Stimulated activated effector memory CD8-positive, alpha-beta T cell treated with anti-CD3 and anti-CD28 coated beads, Interleukin-12 subunit alpha, Interleukin-12 subunit beta, amount 100 ng/mL, for 72 hours (primary cell): ENCODE results near the gene SYNPO2.

Experiments
- ATAC-seq: fragments of 150-1000 bp; cut with Tn5 transposase; 2 replicates; pipeline ENCODE4 v1.10.0; 2021
- DNase-seq, 2 donors: peaks; one replicate each; pipeline ENCODE4 v3.0.0; 2021 to 2022; ENCODE audit warnings: low spot score in 2 of 2
- H3K27ac Mint-ChIP-seq: one replicate; pipeline ENCODE4 v1.8.0; 2022; ENCODE audit warnings: mild to moderate bottlenecking, mixed read lengths
- H3K36me3 Mint-ChIP-seq: one replicate; pipeline ENCODE4 v1.8.0; 2022; ENCODE audit warnings: mild to moderate bottlenecking, mixed read lengths
- H3K4me1 Mint-ChIP-seq: one replicate; pipeline ENCODE4 v1.8.0; 2022; ENCODE audit warnings: mixed read lengths
- H3K4me3 Mint-ChIP-seq: one replicate; pipeline ENCODE4 v1.8.0; 2022; ENCODE audit warnings: mild to moderate bottlenecking, mixed read lengths
- H3K9me3 Mint-ChIP-seq: one replicate; pipeline ENCODE4 v1.8.0; 2022; ENCODE audit warnings: mixed read lengths

Gene SYNPO2, protein sequence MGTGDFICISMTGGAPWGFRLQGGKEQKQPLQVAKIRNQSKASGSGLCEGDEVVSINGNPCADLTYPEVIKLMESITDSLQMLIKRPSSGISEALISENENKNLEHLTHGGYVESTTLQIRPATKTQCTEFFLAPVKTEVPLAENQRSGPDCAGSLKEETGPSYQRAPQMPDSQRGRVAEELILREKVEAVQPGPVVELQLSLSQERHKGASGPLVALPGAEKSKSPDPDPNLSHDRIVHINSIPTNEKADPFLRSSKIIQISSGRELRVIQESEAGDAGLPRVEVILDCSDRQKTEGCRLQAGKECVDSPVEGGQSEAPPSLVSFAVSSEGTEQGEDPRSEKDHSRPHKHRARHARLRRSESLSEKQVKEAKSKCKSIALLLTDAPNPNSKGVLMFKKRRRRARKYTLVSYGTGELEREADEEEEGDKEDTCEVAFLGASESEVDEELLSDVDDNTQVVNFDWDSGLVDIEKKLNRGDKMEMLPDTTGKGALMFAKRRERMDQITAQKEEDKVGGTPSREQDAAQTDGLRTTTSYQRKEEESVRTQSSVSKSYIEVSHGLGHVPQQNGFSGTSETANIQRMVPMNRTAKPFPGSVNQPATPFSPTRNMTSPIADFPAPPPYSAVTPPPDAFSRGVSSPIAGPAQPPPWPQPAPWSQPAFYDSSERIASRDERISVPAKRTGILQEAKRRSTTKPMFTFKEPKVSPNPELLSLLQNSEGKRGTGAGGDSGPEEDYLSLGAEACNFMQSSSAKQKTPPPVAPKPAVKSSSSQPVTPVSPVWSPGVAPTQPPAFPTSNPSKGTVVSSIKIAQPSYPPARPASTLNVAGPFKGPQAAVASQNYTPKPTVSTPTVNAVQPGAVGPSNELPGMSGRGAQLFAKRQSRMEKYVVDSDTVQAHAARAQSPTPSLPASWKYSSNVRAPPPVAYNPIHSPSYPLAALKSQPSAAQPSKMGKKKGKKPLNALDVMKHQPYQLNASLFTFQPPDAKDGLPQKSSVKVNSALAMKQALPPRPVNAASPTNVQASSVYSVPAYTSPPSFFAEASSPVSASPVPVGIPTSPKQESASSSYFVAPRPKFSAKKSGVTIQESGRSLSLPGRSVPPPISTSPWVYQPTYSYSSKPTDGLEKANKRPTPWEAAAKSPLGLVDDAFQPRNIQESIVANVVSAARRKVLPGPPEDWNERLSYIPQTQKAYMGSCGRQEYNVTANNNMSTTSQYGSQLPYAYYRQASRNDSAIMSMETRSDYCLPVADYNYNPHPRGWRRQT

DNA sequence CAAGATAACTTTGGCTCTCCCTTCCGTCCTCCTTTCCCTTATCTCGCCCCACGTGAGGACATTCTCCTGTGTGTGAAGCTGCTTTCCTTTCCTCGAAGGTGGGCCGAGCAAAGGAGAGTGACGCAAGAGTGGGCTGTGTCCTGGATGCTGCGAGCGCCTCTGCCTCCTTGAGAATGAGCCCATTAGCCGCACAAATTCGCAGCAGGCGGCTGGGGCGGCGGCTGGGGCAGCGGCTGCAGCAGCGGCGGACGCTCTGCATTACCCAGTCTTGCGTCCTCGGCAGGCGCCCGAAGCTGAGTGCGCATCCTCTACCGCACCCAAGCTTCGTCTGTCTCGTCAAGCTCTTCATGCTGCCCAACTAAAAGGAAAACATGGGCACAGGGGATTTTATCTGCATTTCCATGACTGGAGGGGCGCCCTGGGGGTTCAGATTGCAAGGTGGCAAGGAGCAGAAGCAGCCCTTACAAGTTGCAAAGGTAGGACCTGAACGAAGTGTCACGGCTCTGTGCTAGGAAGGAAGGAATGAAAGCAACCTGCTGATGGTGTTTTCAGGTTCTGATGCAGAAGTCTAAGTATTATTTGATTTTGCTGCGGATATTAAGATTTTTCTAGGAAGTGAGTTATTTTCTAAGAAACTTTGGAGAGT is at the start of gene SYNPO2:
SYNPO2 (plus strand) TSS at position 189 of the 646 bp plus-strand sequence; CDS start at position 372, 183 bp downstream.
- Mint-ChIP-seq H3K4me3 (peak within 1 kb of the TSS; percentile 75), H3K9me3 (no peaks in the 10 kb centered on the region), H3K36me3 (no peaks in the 10 kb centered on the region), H3K4me1 (peaks cover 11% of the 10 kb centered on the region), H3K27ac (peak within 1 kb of the TSS; percentile 65)
- DNase-seq (peak; percentile 17 to 64), ATAC-seq (peak; percentile 87)

DNA sequence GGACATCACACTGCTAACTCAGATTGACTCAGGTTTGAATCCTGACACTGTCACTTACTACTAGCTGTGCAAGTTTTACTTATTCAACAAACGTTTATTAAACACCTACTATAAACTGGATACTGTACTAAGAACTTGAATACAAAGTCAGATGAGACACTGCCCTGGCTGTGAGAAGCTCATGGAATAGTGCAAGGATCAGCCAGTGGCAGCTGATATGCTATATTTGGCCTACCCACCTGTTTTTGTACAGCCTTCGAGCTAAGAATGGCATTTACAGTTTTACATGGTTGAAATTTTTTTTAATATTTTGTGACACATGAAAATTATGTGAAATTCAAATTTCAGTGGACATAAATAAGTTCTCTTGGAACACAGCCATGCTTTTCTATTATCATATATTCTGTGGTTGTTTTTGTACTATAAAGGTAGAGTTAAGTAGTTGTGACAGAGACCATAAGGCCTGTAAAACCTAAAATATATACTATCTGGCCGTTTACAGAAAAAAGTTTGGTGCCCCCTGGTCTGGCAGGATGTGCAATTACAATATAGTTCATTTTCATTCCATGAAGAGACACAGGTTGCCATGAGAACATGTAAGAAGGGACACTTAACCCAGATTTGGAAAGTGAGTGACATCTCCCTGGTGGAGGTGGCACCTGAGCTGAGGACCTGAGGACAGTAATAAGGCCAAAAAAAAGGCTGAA is 49.3 kb upstream of the SYNPO2 start:
- Mint-ChIP-seq H3K4me3 (no peak overlapping the region), H3K27ac (no peak overlapping the region), H3K36me3 (peaks cover 17% of the 10 kb centered on the region), H3K4me1 (peaks cover 12% of the 10 kb centered on the region), H3K9me3 (no peaks in the 10 kb centered on the region)
- ATAC-seq, result no peak
- no peak for DNase-seq

DNA sequence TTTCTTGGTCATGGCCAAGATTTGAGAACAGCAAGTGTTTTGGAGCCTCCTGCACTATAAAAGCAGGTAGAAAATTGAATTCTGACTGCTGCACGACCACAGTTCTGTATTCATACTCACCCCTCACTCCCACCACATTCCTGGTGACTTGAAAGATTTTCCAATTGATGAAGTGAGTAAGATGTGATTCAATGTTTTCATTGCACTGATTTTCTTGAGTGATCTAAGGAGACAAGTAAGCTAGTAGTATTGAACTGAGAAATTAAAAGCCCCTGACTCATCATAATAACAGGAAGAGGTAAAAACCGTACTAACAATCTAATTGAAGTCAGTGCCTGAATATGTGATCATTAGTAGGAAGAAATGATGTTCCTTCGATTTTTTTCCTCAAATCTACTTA is 46.6 kb upstream of the SYNPO2 start:
- H3K36me3 Mint-ChIP-seq, result no peaks in the 10 kb centered on the region
- DNase-seq (no peak), ATAC-seq (peak; percentile 52)
- H3K27ac Mint-ChIP-seq, result no peak overlapping the region
- H3K9me3 Mint-ChIP-seq, result no peaks in the 10 kb centered on the region
- H3K4me1 Mint-ChIP-seq, result no peaks in the 10 kb centered on the region
- H3K4me3 Mint-ChIP-seq, result no peak overlapping the region

DNA sequence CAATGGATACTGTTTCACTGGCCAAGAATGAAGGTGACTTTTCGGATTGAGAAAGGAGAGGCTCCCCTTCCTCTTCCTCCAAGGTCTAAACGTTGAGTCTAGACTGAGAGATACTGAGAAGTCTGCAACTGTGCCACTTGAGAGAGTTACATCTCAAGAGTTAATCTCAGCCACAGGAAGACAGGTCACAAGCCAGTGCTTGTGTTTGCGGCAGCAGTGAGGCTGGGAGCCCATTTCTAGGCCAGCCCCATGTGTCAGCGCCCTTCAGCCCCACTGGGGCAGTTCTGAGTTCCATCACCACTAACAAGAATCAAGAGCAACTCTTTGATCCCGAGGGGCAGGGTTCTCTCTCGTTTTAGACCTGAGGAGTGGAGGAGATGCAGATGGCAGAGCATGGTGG is 45.4 kb upstream of the SYNPO2 start:
- no peak overlapping the region for H3K27ac Mint-ChIP-seq
- no peaks in the 10 kb centered on the region for H3K4me1 Mint-ChIP-seq
- ATAC-seq (no peak), DNase-seq (no peak)
- H3K4me3 Mint-ChIP-seq, result no peak overlapping the region
- no peaks in the 10 kb centered on the region for H3K9me3 Mint-ChIP-seq
- H3K36me3 Mint-ChIP-seq, result no peaks in the 10 kb centered on the region

DNA sequence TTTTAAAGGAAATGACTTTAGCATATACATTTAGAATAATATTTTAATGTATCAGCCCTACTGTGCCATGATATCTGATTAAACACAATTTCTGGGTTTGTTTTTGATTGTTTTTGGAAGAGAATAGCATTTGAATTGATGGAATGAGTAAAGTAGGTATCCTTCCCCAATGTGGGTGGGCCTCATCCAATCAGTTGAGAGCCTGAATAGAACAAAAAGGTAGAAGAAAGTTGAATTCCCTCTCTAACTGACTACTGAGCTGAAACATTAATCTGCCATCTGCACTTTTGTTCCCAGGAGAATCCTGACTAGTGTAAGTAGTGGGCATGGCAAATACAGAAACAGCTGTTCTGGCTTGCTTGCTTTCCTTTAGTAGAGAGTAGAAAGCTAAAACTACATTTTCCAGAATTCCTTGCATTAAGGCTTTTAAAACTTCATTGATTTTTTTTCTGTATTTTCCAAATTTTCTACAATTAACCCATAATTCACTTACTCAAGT is 43.1 kb upstream of the SYNPO2 start:
- H3K27ac Mint-ChIP-seq, result no peak overlapping the region
- no peaks in the 10 kb centered on the region for H3K36me3 Mint-ChIP-seq
- no peaks in the 10 kb centered on the region for H3K9me3 Mint-ChIP-seq
- H3K4me3 Mint-ChIP-seq, result no peak overlapping the region
- H3K4me1 Mint-ChIP-seq, result peaks cover 9% of the 10 kb centered on the region
- no peak for DNase-seq
- ATAC-seq, result no peak

DNA sequence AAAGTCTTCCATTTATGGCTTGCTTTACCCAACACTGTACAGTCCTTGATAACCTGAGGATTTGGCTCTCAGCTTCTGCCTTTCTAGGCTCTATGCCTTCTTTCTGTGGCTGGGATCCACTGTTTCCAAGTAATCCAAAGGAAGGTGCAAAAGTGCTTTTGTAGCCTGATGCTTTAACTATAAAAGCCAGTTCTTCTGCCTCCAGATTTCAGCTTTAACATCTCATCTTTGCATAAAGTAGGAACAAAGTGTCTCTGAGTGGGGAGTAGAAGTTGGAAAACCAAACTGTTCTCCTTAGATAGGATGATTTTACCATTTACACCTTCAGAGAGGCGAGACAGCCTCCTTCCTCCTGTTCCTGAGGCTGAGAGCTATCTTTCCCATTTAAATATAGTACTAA is 41.7 kb upstream of the SYNPO2 start:
- H3K36me3 Mint-ChIP-seq, result no peaks in the 10 kb centered on the region
- no peak for ATAC-seq
- no peak overlapping the region for H3K4me3 Mint-ChIP-seq
- H3K4me1 Mint-ChIP-seq, result peaks cover 15% of the 10 kb centered on the region
- no peak overlapping the region for H3K27ac Mint-ChIP-seq
- H3K9me3 Mint-ChIP-seq, result no peaks in the 10 kb centered on the region
- no peak for DNase-seq

DNA sequence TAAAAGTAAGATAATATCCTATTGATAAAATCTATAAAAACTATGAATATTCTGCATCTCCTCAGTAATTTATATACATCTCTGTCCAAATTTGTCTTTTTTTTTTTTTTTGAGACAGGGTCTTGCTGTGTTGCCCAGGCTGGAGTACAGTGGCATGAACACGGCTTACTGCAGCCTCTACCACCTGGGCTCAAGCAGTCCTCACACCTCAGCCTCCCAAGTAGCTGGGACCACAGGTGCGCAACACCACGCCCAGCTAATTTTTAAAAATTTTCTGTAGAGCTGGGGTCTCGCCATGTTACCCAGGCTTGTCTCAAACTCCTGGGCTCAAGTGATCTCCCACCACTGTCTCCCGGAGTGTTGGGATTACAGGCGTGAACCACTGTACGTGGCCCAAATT is 40.4 kb upstream of the SYNPO2 start:
- ATAC-seq (no peak), DNase-seq (no peak)
- H3K4me1 Mint-ChIP-seq, result peaks cover 15% of the 10 kb centered on the region
- H3K4me3 Mint-ChIP-seq, result no peak overlapping the region
- H3K27ac Mint-ChIP-seq, result no peak overlapping the region
- no peaks in the 10 kb centered on the region for H3K36me3 Mint-ChIP-seq
- no peaks in the 10 kb centered on the region for H3K9me3 Mint-ChIP-seq

DNA sequence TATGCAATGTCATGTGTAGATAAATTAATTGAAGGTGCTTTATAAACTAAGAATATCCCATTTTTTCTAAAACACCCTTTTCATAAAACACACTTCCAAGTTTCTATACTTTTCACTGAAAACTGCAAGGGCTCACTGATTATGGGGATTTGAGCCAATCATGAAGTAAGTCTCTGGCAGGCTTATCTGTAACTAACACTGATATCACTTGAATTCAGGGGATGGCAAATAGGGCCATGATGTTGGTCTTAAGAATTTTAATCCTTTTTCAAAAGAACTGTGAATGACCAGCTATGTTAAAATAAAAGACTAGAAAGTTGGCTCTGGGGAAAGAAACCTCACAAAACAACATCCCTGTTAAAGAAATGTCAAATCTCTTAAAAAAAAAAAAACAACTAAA is 39.8 kb upstream of the SYNPO2 start:
- Mint-ChIP-seq H3K27ac (no peak overlapping the region), H3K4me1 (peaks cover 15% of the 10 kb centered on the region), H3K4me3 (no peak overlapping the region), H3K36me3 (no peaks in the 10 kb centered on the region), H3K9me3 (no peaks in the 10 kb centered on the region)
- ATAC-seq (no peak), DNase-seq (no peak)

DNA sequence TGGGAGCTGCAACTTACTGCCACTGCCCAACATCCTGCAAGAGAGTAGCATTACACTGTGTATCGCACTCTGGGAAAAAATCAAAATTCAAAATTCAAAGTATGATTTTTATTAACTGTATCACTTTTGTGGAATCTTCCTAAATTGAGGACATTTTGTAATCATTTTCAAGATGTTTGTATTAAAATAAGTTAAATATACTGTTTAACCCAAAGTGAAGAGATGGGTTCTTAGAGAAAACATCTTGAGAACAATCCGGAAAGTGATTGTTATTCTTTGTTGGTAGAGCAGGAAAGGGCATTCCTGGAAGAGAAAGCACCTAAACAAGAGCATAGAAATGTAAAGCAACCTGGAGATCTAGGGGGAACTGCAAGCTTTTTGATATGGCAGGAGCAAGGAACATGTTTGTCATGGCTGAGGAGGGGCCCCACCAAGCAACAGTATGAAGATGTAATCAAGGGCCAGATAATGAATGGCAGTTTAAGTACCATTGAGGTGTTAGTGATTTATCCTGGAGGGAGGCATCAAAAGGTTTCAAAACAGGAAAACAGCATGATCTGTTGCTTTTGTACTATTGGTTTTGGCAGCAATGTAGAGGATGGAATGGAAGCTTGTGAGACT is 38.7 kb upstream of the SYNPO2 start:
- H3K27ac Mint-ChIP-seq, result peak overlapping the region; percentile 95
- H3K9me3 Mint-ChIP-seq, result no peaks in the 10 kb centered on the region
- H3K4me3 Mint-ChIP-seq, result peak overlapping the region; percentile 81
- ATAC-seq (no peak), DNase-seq (no peak)
- H3K4me1 Mint-ChIP-seq, result peaks cover 15% of the 10 kb centered on the region
- no peaks in the 10 kb centered on the region for H3K36me3 Mint-ChIP-seq

DNA sequence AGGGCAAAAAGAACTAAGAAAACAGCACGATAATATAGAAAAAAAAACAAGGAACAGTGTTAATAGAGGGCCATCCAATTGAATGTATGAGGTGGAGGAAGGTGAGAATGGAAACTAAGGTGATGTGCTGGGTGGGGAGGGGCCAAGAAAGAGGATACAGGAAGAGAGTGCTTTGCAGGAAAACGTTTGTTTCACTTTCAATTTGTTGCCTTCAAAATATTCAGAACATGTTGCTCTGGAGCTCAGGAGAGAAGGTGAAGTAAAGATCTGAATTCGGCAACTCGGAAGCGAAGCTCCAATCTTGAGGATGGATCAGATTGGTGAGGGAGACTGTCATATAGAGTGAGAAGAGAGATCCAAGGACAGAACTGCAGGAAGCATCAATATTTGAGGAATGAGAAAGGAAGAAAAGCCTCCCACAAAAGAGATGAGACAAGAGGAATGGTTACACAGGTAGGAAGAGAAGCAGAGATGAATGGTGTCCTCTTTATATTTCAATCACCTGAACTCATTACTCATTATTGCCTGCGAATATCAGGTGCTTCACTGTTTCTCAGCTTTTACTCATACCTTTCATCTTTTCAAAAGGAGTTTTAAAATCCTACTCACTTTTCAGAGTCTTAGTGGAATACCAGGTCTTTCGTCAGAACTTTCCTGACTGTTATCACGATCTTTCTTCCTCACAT is 38.0 kb upstream of the SYNPO2 start:
- ATAC-seq, result peak; percentile 75
- H3K4me3 Mint-ChIP-seq, result peak overlapping the region; percentile 81
- no peaks in the 10 kb centered on the region for H3K9me3 Mint-ChIP-seq
- H3K4me1 Mint-ChIP-seq, result peaks cover 15% of the 10 kb centered on the region
- no peaks in the 10 kb centered on the region for H3K36me3 Mint-ChIP-seq
- H3K27ac Mint-ChIP-seq, result peak overlapping the region; percentile 95
- no peak for DNase-seq

DNA sequence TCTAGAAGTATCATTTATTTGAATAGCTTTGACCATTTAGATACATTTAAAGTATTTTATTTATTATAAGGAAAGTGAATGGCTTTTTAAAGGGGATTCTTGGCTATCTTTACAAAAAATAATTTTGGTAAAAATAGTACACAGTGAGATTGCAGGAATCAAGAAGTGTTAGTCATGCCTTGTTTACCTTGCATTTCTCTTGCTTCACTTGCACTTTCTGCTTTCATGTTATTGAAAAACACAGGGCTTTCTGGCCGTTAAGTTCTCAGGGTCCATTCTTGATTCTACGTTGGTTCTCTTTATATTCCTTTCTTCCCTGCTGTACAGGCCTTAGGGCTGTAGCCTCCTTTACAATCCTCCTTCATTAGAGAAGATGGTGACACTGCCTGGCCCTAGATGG is 30.9 kb upstream of the SYNPO2 start:
- DNase-seq (no peak), ATAC-seq (no peak)
- no peaks in the 10 kb centered on the region for H3K4me1 Mint-ChIP-seq
- no peak overlapping the region for H3K4me3 Mint-ChIP-seq
- no peaks in the 10 kb centered on the region for H3K9me3 Mint-ChIP-seq
- no peak overlapping the region for H3K27ac Mint-ChIP-seq
- H3K36me3 Mint-ChIP-seq, result no peaks in the 10 kb centered on the region

DNA sequence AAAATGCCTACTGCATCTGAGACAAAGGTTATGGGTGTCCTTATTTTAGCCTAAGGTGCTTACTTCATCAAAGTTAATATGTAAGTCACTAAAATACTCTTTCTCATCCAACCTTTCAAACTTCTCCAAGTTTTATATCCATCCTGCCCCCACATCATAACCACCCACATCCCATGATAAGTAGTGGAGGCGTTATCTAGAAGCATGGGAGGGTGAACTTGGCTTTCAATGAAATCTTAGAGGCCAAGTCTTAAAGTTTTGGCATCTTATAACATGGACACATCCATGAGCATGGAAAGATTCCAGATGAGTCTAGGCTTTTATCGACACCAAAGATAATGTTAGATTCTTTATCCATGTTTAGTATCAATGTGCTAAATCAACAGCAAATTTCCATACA is 29.9 kb upstream of the SYNPO2 start:
- DNase-seq, result no peak
- Mint-ChIP-seq H3K9me3 (no peaks in the 10 kb centered on the region), H3K4me1 (no peaks in the 10 kb centered on the region), H3K4me3 (no peak overlapping the region), H3K27ac (no peak overlapping the region), H3K36me3 (no peaks in the 10 kb centered on the region)
- no peak for ATAC-seq

DNA sequence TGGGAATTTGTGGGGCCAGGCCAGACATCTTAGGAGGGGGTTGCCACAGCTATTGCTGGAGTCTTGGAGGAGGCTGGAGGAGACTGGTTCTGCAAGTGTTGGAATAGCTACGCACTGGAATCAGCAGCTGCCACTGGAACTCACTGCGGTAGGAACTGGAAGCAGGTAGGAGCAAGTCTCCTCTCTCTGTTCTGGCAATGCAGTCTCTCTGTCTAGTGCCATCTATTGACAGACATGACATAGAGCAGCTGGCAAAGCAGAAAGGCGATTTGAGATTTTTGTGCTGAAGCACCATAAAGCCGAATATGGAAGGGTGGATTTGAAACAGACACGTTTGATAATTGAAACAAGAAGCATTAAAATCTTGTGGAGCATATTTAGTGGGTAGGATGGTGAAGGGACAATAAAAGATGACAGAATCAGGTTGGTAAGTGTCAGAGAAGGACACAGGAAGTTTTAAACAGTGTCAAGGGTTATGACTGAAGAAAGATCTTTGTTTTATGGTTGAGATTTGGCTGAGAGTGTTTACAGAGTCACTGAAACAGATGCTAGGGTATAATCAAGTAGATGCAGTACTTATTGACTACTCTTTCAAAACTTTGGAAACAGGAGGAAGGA is 23.5 kb upstream of the SYNPO2 start:
- DNase-seq (no peak), ATAC-seq (no peak)
- Mint-ChIP-seq H3K36me3 (no peaks in the 10 kb centered on the region), H3K4me1 (peaks cover 6% of the 10 kb centered on the region), H3K9me3 (no peaks in the 10 kb centered on the region), H3K4me3 (no peak overlapping the region), H3K27ac (no peak overlapping the region)
